ENCODE measurements around the gene GBX1. TPM values are rescaled to one million over a fixed set of nuclear protein-coding genes. Genes with fewer than 3 reads are reported as not detected.

Gene GBX1
- polyA plus RNA-seq, 1 donor (not counting 4 experiments of a cell fraction or from before 2014, with no cell fraction given) = not detected

DNA sequence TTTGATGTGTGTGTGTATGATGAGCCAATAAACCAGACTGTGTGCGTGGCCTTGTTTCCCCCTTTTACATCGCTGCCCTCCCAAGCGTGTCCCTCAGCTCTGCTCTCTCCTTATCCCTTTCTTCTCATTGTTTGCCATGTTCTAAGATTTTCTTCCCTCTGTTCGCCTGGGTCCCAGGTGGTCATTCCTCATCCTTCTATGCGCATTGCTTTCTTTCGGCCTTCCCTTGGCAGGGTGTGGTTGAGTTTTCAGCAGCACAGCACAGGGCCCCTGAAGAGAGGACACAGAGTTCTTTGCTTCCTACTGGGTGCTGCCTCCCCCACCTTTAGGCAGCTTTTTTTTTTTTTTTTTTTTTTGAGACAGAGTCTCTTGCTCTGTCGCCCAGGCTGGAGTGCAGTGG, 23.1 kb downstream of the GBX1 start:
- H3K9me3 ChIP-seq (ENCODE audit: control insufficient read depth, low read depth, low read length) = no peaks in the 10 kb centered on the region
- no peak overlapping the region for H2AFZ ChIP-seq (ENCODE audit: control insufficient read depth, low read length)
- FAIRE-seq (no peak), DNase-seq (ENCODE audit: low read depth, low spot score) (no peak)
- H3K79me2 ChIP-seq (ENCODE audit: control insufficient read depth, insufficient read depth, low read length) = no peaks in the 10 kb centered on the region
- no peak overlapping the region for H3K27ac ChIP-seq (ENCODE audit: control insufficient read depth, insufficient read depth, low read length)
- H3K4me3 ChIP-seq (ENCODE audit: control insufficient read depth in 2 of 3, extremely low read depth in 1 of 3, insufficient read depth in 2 of 3, low read depth in 1 of 3, low read length in 3 of 3) = no peak overlapping the region
- no peak overlapping the region for H3K9ac ChIP-seq (ENCODE audit: control insufficient read depth, extremely low read depth, insufficient read depth, low read length)
- peaks cover 9% of the 10 kb centered on the region for H3K4me1 ChIP-seq (ENCODE audit: control insufficient read depth, extremely low read depth, insufficient read depth, low read length)
- peaks cover 14% of the 10 kb centered on the region for H3K27me3 ChIP-seq (ENCODE audit: control insufficient read depth, extremely low read depth, insufficient read depth, low read length)
- TF ChIP-seq EZH2 (IDR thresholded peaks at IDR 0.05; ENCODE audit: low read length) = no peak
- TF ChIP-seq, protein P1, sequence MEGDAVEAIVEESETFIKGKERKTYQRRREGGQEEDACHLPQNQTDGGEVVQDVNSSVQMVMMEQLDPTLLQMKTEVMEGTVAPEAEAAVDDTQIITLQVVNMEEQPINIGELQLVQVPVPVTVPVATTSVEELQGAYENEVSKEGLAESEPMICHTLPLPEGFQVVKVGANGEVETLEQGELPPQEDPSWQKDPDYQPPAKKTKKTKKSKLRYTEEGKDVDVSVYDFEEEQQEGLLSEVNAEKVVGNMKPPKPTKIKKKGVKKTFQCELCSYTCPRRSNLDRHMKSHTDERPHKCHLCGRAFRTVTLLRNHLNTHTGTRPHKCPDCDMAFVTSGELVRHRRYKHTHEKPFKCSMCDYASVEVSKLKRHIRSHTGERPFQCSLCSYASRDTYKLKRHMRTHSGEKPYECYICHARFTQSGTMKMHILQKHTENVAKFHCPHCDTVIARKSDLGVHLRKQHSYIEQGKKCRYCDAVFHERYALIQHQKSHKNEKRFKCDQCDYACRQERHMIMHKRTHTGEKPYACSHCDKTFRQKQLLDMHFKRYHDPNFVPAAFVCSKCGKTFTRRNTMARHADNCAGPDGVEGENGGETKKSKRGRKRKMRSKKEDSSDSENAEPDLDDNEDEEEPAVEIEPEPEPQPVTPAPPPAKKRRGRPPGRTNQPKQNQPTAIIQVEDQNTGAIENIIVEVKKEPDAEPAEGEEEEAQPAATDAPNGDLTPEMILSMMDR (optimal IDR thresholded peaks at IDR 0.05 in 1 of 3, IDR thresholded peaks at IDR 0.05 in 1 of 3, conservative IDR thresholded peaks at IDR 0.05 in 1 of 3; ENCODE audit: extremely low read depth in 1 of 3, insufficient read depth in 2 of 3, low read length in 3 of 3) = no peak
- H3K9me1 ChIP-seq (ENCODE audit: control insufficient read depth, extremely low read depth, insufficient read depth, low read length) = no peaks in the 10 kb centered on the region
- H3K4me2 ChIP-seq (ENCODE audit: control insufficient read depth, extremely low read depth, insufficient read depth, low read depth, low read length) = no peak overlapping the region
- H4K20me1 ChIP-seq (ENCODE audit: control insufficient read depth, extremely low read depth, insufficient read depth, low read length) = no peaks in the 10 kb centered on the region
- peaks cover 38% of the 10 kb centered on the region in 2 experiments for H3K36me3 ChIP-seq (ENCODE audit: control insufficient read depth in 2 of 2, extremely low read depth in 1 of 2, insufficient read depth in 2 of 2, low read length in 2 of 2)
- dilution Hi-C loops (cut with MboI; ENCODE audit: extremely low pct_ligation_motif_present, low sequenced_read_pairs) = no loop called here

DNA sequence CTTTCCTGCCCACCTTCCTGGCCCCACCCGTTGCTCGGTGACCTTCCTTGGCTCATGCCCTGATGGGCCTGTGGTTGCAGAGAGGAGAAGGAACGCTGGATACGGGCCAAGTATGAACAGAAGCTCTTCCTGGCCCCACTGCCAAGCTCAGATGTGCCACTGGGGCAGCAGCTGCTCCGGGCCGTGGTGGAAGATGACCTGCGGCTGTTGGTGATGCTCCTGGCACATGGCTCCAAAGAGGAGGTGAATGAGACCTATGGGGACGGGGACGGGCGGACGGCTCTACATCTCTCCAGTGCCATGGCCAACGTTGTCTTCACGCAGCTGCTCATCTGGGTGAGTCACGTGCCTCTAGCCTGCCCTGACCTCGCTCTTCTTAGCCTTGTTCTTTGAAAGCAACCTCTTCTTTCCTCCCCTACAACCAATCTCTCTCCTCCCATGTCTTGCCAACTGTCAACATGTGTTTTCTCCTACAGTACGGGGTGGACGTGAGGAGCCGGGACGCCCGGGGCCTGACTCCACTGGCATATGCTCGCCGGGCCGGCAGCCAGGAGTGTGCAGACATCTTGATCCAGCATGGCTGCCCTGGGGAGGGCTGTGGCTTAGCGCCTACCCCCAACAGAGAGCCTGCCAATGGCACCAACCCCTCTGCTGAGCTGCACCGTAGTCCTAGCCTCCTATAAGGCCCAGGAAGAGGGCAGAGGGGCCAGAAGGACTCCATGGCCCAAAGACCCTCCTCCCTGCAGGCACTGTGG, 24.1 kb downstream of the GBX1 start:
- no peak for TF ChIP-seq EZH2 (IDR thresholded peaks at IDR 0.05; ENCODE audit: low read length)
- TF ChIP-seq, protein P1 (optimal IDR thresholded peaks at IDR 0.05 in 1 of 3, IDR thresholded peaks at IDR 0.05 in 1 of 3, conservative IDR thresholded peaks at IDR 0.05 in 1 of 3; ENCODE audit: extremely low read depth in 1 of 3, insufficient read depth in 2 of 3, low read length in 3 of 3) = no peak
- no peak for DNase-seq (ENCODE audit: low read depth, low spot score)
- H3K9ac ChIP-seq (ENCODE audit: control insufficient read depth, extremely low read depth, insufficient read depth, low read length) = no peak overlapping the region
- FAIRE-seq = no peak
- H3K27ac ChIP-seq (ENCODE audit: control insufficient read depth, insufficient read depth, low read length) = no peak overlapping the region
- H3K4me2 ChIP-seq (ENCODE audit: control insufficient read depth, extremely low read depth, insufficient read depth, low read depth, low read length) = no peak overlapping the region
- no peaks in the 10 kb centered on the region for H3K9me3 ChIP-seq (ENCODE audit: control insufficient read depth, low read depth, low read length)
- no peaks in the 10 kb centered on the region for H3K9me1 ChIP-seq (ENCODE audit: control insufficient read depth, extremely low read depth, insufficient read depth, low read length)
- dilution Hi-C loops (cut with MboI; ENCODE audit: extremely low pct_ligation_motif_present, low sequenced_read_pairs) = no loop called here
- no peaks in the 10 kb centered on the region for H3K79me2 ChIP-seq (ENCODE audit: control insufficient read depth, insufficient read depth, low read length)
- H3K27me3 ChIP-seq (ENCODE audit: control insufficient read depth, extremely low read depth, insufficient read depth, low read length) = peaks cover 6% of the 10 kb centered on the region
- H4K20me1 ChIP-seq (ENCODE audit: control insufficient read depth, extremely low read depth, insufficient read depth, low read length) = no peaks in the 10 kb centered on the region
- H3K4me1 ChIP-seq (ENCODE audit: control insufficient read depth, extremely low read depth, insufficient read depth, low read length) = peaks cover 9% of the 10 kb centered on the region
- H3K36me3 ChIP-seq (ENCODE audit: control insufficient read depth in 2 of 2, extremely low read depth in 1 of 2, insufficient read depth in 2 of 2, low read length in 2 of 2) = peaks cover 41 to 44% of the 10 kb centered on the region in 2 experiments
- no peak overlapping the region for H2AFZ ChIP-seq (ENCODE audit: control insufficient read depth, low read length)
- no peak overlapping the region for H3K4me3 ChIP-seq (ENCODE audit: control insufficient read depth in 2 of 3, extremely low read depth in 1 of 3, insufficient read depth in 2 of 3, low read depth in 1 of 3, low read length in 3 of 3)
